G401 (cell line): ENCODE data around the gene MAP2K1. TPM values are rescaled to one million over a fixed set of nuclear protein-coding genes. Genes with fewer than 3 reads are reported as not detected.
"Not testable (repeated sequence)": the region's sequence is repeated elsewhere in the genome, so short reads cannot be mapped to it uniquely, and the experiment has no call there.

Source experiments
- DNase-seq: peaks from one replicate; pipeline ENCODE4 v3.0.0-alpha.2; 2015; ENCODE audit warnings: low spot score
- in situ Hi-C: cut with HindIII; loops from 2 replicates; pipeline ENCODE4 v1.10.0; 2016; ENCODE audit warnings: low sequenced_read_pairs, mixed read lengths
- total RNA-seq: library from RNA; depleted of rRNA; stranded (reverse); fragments of >200 nt; shearing (Covaris generic); gene quantifications from 2 replicates; pipeline ENCODE4 v1.2.3, GENCODE V29; 2014; rRNA removed

Gene MAP2K1
- total RNA-seq = 5.3 and 13.9 TPM in 2 replicates

GRCh38 chr15:66386204-66387123 is at the start of gene MAP2K1:
Gene MAP2K1, plus strand, starts transcription at chr15:66386912. Its CDS starts 436 bp downstream, at chr15:66387348.
- in situ Hi-C loops = no loop called here
- peak; percentile 97 for DNase-seq

GRCh38 chr15:66348530-66348929 is 38.2 kb upstream of the MAP2K1 start:
- in situ Hi-C loops, DNase-seq: not testable (repeated sequence)

- in situ Hi-C loops = no loop called here
- DNase-seq = no peak
Observed at GRCh38 chr15:66356077-66356358, 30.7 kb upstream of the MAP2K1 start.

GRCh38 chr15:66356359-66357236 is 30.1 kb upstream of the MAP2K1 start, which contains the start of gene TIPIN:
Gene TIPIN, minus strand, starts transcription at chr15:66356685. Its CDS starts 3,738 bp downstream, at chr15:66352947.
- DNase-seq = peak; percentile 90
- in situ Hi-C loops = no loop called here

GRCh38 chr15:66359740-66360139 is 27.0 kb upstream of the MAP2K1 start:
- DNase-seq = no peak
- in situ Hi-C loops = no loop called here

GRCh38 chr15:66361745-66362460 is 24.8 kb upstream of the MAP2K1 start:
- in situ Hi-C loops, DNase-seq: not testable (repeated sequence)

- no peak for DNase-seq
- in situ Hi-C loops = no loop called here
Observed at GRCh38 chr15:66362776-66363175, 23.9 kb upstream of the MAP2K1 start.

GRCh38 chr15:66364944-66365528 is 21.7 kb upstream of the MAP2K1 start:
- in situ Hi-C loops = no loop called here
- no peak for DNase-seq

- in situ Hi-C loops = no loop called here
- DNase-seq = no peak
Observed at GRCh38 chr15:66369773-66370651, 16.7 kb upstream of the MAP2K1 start.

GRCh38 chr15:66374179-66374578 is 12.5 kb upstream of the MAP2K1 start:
- in situ Hi-C loops = no loop called here
- DNase-seq = no peak

GRCh38 chr15:66378814-66379430 is 7.8 kb upstream of the MAP2K1 start:
- no peak for DNase-seq
- in situ Hi-C loops = no loop called here

- in situ Hi-C loops, DNase-seq: not testable (repeated sequence)
Observed at GRCh38 chr15:66381376-66381775, 5.3 kb upstream of the MAP2K1 start.

GRCh38 chr15:66387163-66388042 is 691 bp downstream of the MAP2K1 start:
- in situ Hi-C loops = no loop called here
- peak; percentile 73 for DNase-seq

- DNase-seq = no peak
- in situ Hi-C loops = no loop called here
Observed at GRCh38 chr15:66388043-66388363, 1.3 kb downstream of the MAP2K1 start.

GRCh38 chr15:66388576-66388975 is 1.9 kb downstream of the MAP2K1 start:
- no peak for DNase-seq
- in situ Hi-C loops = no loop called here

GRCh38 chr15:66389098-66389858 is 2.6 kb downstream of the MAP2K1 start:
- DNase-seq = no peak
- in situ Hi-C loops = no loop called here
